Measurements from ENCODE around the gene ELMO1. TPM values are rescaled to one million over a fixed set of nuclear protein-coding genes. Genes with fewer than 3 reads are reported as not detected.

The ELMO1 gene
- total RNA-seq, 8 experiments from 2014 or later, result 4.2 to 121 (median 40.0) TPM

DNA sequence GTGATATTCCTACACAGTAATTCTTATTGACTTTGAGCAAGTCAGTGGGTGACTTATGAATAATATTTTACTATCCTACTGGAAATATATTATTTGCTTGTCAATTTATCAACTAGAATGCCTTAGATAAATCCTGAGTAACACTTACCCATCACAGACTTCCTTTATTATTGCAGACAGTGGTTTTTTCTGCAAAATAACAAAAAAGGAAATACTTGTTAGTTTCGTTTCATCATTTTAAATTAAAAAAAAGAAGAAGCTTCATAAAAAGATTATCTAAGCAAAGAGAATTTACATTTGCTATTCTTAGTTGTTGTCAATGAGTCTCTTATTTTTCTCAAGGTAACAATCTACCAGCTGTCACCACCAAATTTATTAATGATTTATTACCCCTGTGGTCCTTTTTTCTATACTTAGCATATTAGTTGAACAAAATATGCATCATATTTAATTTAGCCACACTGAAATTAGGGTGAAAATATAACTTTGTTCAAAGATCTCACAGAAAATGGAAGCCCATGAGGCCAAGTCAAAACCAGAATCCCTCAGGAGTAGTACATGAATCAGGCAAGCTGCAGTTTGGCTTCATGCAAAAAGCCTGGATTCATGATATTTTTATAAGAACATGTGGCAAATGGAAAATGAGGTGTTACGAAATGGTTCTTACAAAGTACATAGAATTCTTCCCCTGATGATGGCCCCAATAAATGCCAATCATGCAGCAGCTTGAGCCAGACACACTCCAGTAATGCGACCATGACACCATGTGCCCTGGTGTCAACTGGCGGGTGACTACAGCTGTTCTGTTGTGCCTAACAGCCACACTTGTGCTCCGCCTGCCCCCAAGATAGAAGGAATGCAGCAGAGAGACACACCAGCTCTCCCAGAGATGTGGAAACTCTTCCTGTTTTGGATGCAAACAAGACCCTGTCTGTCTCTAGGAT is 132.6 kb downstream of the ELMO1 start:
- 0 to 100% (median 88%) methylated on average over 1 to 5 of the region's 5 CpGs for WGBS, 10 experiments
- no peak overlapping the region for H3K27ac ChIP-seq
- ATAC-seq (replicated peaks in 6 of 8), result no peak
- in situ Hi-C loops (cut with MboI; ENCODE audit: low pct_unique_long_range_greater_than_20kb in 2 of 9, low sequenced_read_pairs in 9 of 9, unreplicated experiment in 9 of 9), result no loop called here
- H3K4me1 ChIP-seq (replicated peaks in 1 of 2), result peaks cover 13 to 14% of the 10 kb centered on the region in 2 donors
- H3K4me3 ChIP-seq, result no peak overlapping the region

DNA sequence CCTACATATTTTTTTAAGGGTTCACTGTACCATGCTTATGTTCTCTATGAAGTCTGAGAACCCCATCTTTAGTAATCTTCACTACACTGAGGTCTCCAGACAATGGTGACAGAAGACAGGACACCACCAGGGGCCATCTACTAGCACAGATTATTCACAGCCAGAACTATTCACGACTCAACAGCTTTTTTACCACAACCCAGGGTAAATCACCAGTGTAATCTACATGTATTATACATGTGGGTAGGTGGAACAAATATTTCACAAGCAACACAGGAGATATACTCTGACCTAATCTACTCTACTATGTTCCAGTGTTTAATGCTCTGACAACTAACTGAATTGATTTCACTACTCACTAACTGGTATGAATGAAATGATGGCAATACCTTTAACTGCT is 136.1 kb downstream of the ELMO1 start:
- in situ Hi-C loops (cut with MboI; ENCODE audit: low pct_unique_long_range_greater_than_20kb in 2 of 9, low sequenced_read_pairs in 9 of 9, unreplicated experiment in 9 of 9), result no loop called here
- Histone ChIP-seq H3K4me3 (no peak overlapping the region), H3K4me1 (replicated peaks in 1 of 2) (peaks cover 13 to 16% of the 10 kb centered on the region in 2 donors), H3K27ac (no peak overlapping the region)
- ATAC-seq (replicated peaks in 6 of 8), result no peak
- 0 to 86% (median 17%) methylated on average over 1 of the region's 1 CpG; no CpG with 5 or more reads in 7 of the 10 experiments for WGBS, 10 experiments

DNA sequence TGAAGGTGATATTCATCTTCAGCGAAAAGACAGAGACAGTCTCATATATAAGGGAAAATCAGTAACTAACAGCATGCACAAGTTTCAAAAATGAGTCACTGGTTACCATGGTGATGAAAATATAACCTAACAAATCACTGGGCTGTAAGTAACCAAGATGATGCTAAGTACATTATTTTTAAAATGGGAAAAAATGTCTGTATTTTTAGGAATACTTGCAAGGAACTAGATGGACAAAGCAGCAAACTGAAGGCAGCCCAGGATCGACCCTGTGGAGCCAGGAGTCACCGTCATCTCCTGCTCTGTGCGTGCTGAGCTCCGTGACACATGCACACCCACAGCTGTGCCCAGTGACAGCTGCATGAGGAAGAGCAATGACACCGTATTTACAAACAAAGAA is 137.3 kb downstream of the ELMO1 start:
- ATAC-seq (replicated peaks in 6 of 8), result peak in 7 of 8 experiments; percentile 35 to 98 (median 95)
- in situ Hi-C loops (cut with MboI; ENCODE audit: low pct_unique_long_range_greater_than_20kb in 2 of 9, low sequenced_read_pairs in 9 of 9, unreplicated experiment in 9 of 9), result no loop called here

DNA sequence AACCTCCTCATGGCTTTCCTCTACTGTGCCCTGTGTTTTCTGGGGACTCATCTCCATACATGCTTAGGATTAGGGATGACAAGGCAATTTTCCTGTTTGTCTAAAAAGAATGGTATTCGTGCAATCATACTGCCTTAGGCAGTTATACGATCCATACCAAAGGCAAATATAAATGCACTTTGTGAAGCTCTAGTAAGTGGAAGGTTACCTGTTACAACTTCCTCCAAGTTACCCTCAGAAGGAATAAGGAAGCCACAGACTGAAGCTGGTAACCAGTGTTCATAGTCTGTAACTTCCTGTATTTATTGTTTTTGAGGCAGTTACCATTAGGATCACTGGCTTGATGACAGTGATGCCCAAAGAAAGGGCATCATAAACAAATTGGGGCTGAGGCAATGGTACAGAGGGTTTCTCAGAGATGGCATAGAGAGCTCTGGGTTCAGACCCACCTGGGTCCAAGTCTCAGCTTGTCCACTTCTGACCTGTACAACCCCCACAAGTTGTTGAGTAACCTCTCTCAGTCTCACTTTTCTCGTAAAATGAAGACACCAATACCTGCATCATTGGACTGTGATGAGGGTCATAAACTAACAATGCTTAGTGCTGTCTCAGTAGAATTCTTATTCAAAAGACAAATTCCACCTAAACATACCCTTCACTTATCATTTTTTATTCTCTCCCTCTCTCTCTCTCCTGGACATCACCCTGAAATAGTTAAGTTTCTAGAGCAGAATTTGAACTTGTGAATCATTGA is 138.2 kb downstream of the ELMO1 start:
- ATAC-seq (replicated peaks in 6 of 8), result peak in 1 of 8 experiments; percentile 26
- Histone ChIP-seq H3K4me3 (no peak overlapping the region), H3K27ac (no peak overlapping the region), H3K4me1 (replicated peaks in 1 of 2) (peaks cover 13 to 16% of the 10 kb centered on the region in 2 donors)
- 43 to 96% (median 87%) methylated on average over 1 to 3 of the region's 3 CpGs; no CpG with 5 or more reads in 4 of the 10 experiments for WGBS, 10 experiments
- in situ Hi-C loops (cut with MboI; ENCODE audit: low pct_unique_long_range_greater_than_20kb in 2 of 9, low sequenced_read_pairs in 9 of 9, unreplicated experiment in 9 of 9), result no loop called here

More for the DNA sequence above, 137.3 kb downstream of the ELMO1 start:
- Histone ChIP-seq H3K4me1 (replicated peaks in 1 of 2) (peaks cover 13 to 16% of the 10 kb centered on the region in 2 donors), H3K4me3 (no peak overlapping the region), H3K27ac (no peak overlapping the region)
- WGBS, 10 experiments, result 6 to 88% (median 65%) methylated on average over 1 to 6 of the region's 6 CpGs

DNA sequence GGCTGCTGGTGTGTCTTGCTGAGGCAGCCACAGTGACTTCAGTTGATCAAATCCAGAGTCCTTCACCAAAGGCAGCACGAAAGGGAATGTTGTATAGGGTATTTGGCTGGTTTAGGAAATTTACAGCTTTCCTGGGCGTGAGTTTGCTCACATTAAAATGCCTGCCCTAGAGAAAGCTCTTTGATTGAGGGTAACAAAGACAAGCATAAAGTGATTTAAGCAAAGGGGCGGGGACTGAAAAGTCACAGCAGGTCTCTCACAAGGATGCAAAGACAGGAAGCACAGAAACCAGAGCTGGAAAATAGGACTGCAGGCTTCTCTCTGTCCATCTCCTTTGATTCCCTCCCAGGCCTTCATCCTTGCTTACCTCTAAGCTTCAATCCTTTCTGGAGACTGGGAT is 139.2 kb downstream of the ELMO1 start:
- no peak overlapping the region for H3K27ac ChIP-seq
- peaks cover 13 to 16% of the 10 kb centered on the region in 2 donors for H3K4me1 ChIP-seq (replicated peaks in 1 of 2)
- ATAC-seq (replicated peaks in 6 of 8), result peak in 2 of 8 experiments; percentile 24 to 50
- in situ Hi-C loops (cut with MboI; ENCODE audit: low pct_unique_long_range_greater_than_20kb in 2 of 9, low sequenced_read_pairs in 9 of 9, unreplicated experiment in 9 of 9), result no loop called here
- no peak overlapping the region for H3K4me3 ChIP-seq
- WGBS, 10 experiments, result 57 to 100% (median 77%) methylated on average over 1 to 3 of the region's 3 CpGs; no CpG with 5 or more reads in 5 of the 10 experiments

DNA sequence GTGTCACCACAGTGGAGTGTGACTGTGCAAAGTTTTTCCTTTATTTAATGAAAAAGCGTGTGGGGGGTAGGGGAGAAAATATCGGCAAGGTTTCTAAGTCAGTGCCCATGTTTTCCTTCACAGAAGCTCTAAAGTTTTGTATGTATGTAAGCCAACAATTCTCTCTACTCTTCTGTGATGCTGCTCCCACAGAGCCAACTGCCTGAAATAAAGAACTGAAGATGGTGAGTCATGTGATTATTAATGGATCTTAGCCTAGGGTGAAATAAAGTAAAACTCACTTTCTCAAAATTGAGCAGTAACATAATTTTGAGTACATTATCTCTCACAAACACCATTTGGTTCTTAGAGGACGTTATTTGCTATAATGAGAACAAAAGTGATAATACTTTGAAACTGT is 143.7 kb downstream of the ELMO1 start:
- 50 to 100% (median 92%) methylated on average over 1 to 3 of the region's 3 CpGs; no CpG with 5 or more reads in 1 of the 10 experiments for WGBS, 10 experiments
- ATAC-seq (replicated peaks in 6 of 8), result no peak
- H3K27ac ChIP-seq, result no peak overlapping the region

DNA sequence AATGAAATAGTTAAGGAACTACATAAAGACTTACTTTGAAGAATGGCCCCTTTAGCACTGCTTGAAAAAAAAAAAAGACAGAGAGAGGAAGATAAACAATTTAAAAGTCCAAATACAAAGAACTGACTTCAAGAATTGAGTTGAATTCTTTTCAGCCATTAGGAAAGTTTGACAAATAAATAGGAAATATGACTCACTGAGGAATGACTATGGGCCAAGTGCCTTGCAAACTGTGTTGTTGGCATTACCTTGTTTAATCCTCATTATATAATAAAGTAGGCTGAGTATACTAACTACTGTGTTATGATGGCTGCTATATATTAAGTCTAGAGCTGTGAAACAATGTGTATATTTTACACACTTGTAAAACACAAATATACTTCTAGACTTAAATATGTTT is 151.1 kb downstream of the ELMO1 start:
- H3K27ac ChIP-seq, result no peak overlapping the region
- no peak for ATAC-seq (replicated peaks in 6 of 8)
- in situ Hi-C loops (cut with MboI; ENCODE audit: low pct_unique_long_range_greater_than_20kb in 2 of 9, low sequenced_read_pairs in 9 of 9, unreplicated experiment in 9 of 9), result no loop called here
- H3K4me1 ChIP-seq (replicated peaks in 1 of 2), result no peaks in the 10 kb centered on the region
- H3K4me3 ChIP-seq, result no peak overlapping the region

More for the DNA sequence above, 143.7 kb downstream of the ELMO1 start:
- H3K4me3 ChIP-seq, result no peak overlapping the region
- in situ Hi-C loops (cut with MboI; ENCODE audit: low pct_unique_long_range_greater_than_20kb in 2 of 9, low sequenced_read_pairs in 9 of 9, unreplicated experiment in 9 of 9), result no loop called here
- peaks cover 8 to 10% of the 10 kb centered on the region in 2 donors for H3K4me1 ChIP-seq (replicated peaks in 1 of 2)

DNA sequence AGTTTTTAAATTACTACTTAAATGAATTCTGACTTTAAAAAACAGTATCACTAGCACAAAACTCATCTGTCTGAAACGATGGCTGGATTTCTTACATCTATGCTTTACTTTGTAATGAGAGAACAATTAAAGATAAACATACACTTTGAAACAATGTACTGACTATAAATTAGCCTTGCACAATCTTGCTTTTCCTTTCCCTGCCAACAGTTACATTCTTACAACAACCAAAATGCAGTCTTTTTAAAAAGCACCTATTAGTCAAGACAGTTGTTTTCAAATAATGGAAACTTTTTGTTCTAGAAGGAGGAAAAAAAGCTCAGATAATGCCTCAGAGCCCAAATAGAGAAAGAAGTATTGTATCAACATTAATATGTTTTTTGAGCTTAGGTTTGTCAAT is 153.3 kb downstream of the ELMO1 start:
- Histone ChIP-seq H3K4me3 (no peak overlapping the region), H3K27ac (no peak overlapping the region), H3K4me1 (replicated peaks in 1 of 2) (no peaks in the 10 kb centered on the region)
- in situ Hi-C loops (cut with MboI; ENCODE audit: low pct_unique_long_range_greater_than_20kb in 2 of 9, low sequenced_read_pairs in 9 of 9, unreplicated experiment in 9 of 9), result no loop called here
- no peak for ATAC-seq (replicated peaks in 6 of 8)
- 18 to 100% (median 52%) methylated on average over 1 of the region's 1 CpG; no CpG with 5 or more reads in 2 of the 10 experiments for WGBS, 10 experiments

DNA sequence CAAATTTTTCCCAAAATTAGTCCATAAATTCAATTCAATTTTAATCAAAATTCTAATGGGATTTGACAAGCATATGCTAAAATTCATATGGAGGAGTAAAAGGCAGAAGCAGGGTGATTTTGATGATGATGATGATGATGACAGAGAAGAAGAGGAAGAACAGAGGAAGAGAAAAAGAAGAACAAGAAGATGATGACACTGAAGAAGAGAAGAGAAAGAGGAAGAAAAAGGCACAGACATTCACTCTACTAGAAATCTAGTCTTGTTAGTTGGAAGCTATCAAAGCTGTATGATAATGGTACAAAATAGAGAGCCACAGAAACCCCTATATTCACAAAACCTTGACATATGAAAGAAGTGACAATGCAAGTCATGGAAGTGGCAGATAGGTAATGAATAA is 157.9 kb downstream of the ELMO1 start:
- in situ Hi-C loops (cut with MboI; ENCODE audit: low pct_unique_long_range_greater_than_20kb in 2 of 9, low sequenced_read_pairs in 9 of 9, unreplicated experiment in 9 of 9), result no loop called here
- Histone ChIP-seq H3K4me3 (no peak overlapping the region), H3K4me1 (replicated peaks in 1 of 2) (peaks cover 1 to 3% of the 10 kb centered on the region in 2 donors), H3K27ac (no peak overlapping the region)
- ATAC-seq (replicated peaks in 6 of 8), result no peak

DNA sequence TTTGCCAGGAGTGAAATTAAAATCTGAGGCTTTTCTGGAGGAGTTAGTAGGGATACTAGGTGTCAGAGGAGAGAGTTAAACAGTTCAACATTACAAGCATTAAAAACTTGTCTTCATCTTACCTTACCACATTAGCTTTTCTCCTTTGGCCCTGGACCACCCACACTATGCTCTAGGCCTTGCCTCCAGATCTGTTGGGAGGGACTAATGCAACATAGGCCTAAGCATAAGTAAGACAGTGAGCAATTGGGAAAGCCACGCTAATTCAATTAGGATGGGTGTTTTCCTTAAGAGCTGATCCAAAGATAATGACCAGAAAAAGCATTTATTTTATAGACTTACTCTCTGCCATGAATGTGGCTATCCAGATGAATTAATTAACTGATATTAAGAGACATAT is 158.9 kb downstream of the ELMO1 start:
- no peak overlapping the region for H3K4me3 ChIP-seq
- H3K4me1 ChIP-seq (replicated peaks in 1 of 2), result peaks cover 7 to 9% of the 10 kb centered on the region in 2 donors
- in situ Hi-C loops (cut with MboI; ENCODE audit: low pct_unique_long_range_greater_than_20kb in 2 of 9, low sequenced_read_pairs in 9 of 9, unreplicated experiment in 9 of 9), result no loop called here
- 14 to 100% (median 67%) methylated on average over 1 of the region's 1 CpG; no CpG with 5 or more reads in 3 of the 10 experiments for WGBS, 10 experiments
- peak in 4 of 8 experiments; percentile 28 to 49 (median 38) for ATAC-seq (replicated peaks in 6 of 8)
- no peak overlapping the region for H3K27ac ChIP-seq

DNA sequence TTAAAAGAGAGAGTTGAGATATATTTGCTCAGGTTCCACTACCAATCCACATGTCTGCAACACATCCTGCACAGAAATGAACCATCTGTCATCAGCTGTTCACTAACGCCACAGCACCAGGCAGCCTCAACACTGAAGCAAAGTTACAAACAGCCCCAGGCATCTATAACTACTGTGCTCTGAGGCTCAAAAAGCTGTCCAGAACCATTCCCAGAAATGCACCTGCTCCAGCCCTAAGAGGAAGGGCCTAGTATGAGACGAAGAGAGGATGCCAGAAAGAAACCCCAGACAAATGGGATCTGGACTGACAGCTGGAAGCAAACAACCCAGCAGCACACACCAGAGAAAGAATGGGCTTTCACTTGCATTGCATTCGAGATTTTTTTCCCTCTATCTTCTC is 159.3 kb downstream of the ELMO1 start:
- in situ Hi-C loops (cut with MboI; ENCODE audit: low pct_unique_long_range_greater_than_20kb in 2 of 9, low sequenced_read_pairs in 9 of 9, unreplicated experiment in 9 of 9), result no loop called here
- peak in 6 of 8 experiments; percentile 25 to 52 (median 46) for ATAC-seq (replicated peaks in 6 of 8)
- 33 to 100% (median 52%) methylated on average over 1 to 3 of the region's 3 CpGs; no CpG with 5 or more reads in 2 of the 10 experiments for WGBS, 10 experiments
- H3K4me1 ChIP-seq (replicated peaks in 1 of 2), result peaks cover 8 to 14% of the 10 kb centered on the region in 2 donors
- H3K27ac ChIP-seq, result no peak overlapping the region
- H3K4me3 ChIP-seq, result no peak overlapping the region

DNA sequence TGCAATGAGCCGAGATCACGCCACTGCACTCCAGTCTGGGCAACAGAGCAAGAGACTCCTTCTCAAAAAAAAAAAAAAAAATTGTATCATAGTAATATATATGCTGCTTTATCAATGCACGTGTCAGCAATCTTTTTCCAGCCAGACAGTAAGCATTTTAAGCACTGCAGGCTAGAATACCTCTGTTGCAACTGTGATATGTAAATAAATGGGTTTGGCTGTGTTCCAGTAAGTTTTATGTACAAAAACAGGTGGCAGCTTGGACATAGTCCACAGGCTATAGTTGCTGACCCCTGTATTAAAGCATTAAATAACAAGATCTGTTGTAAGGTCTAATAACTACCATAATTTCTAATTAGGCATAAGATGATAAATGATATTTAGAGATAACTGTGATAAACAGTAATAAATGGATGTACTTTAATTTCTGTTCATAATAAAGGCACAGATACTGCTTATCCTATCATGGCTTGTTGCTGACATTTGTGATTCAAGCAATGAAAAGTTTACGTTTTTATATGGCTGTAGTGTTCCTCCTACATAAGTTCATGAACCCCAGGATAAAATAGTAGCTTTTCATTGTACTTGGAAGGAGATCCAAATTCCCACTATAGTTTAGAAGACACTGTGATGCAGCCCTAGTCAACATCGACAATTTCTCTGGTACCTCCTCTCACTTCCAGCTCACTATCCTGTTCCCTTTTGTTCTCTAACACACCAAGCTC is 161.4 kb downstream of the ELMO1 start:
- no peak overlapping the region for H3K27ac ChIP-seq
- WGBS, 10 experiments, result 0 to 89% (median 73%) methylated on average over 1 to 3 of the region's 5 CpGs
- in situ Hi-C loops (cut with MboI; ENCODE audit: low pct_unique_long_range_greater_than_20kb in 2 of 9, low sequenced_read_pairs in 9 of 9, unreplicated experiment in 9 of 9), result no loop called here
- peak in 2 of 8 experiments; percentile 21 to 77 for ATAC-seq (replicated peaks in 6 of 8)
- H3K4me1 ChIP-seq (replicated peaks in 1 of 2), result peaks cover 10 to 19% of the 10 kb centered on the region in 2 donors
- no peak overlapping the region for H3K4me3 ChIP-seq

All from motor neuron (in vitro differentiated cells).